MCF 10A (cell line): ENCODE data around the gene EEF1AKMT3. TPM values are rescaled to one million over a fixed set of nuclear protein-coding genes. Genes with fewer than 3 reads are reported as not detected.
A peak's percentile ranks its signal among the peaks of the same experiment; 100 is the strongest.

Source experiments
- BruUV-seq: library from RNA; stranded (reverse); fragments of 400-500 nt; replicated peaks from 2 replicates; lab custom pipeline; 2021; lab: Mats Ljungman, UMichigan
- CTCF ChIA-PET: fragments of 300-600 bp; sonication (Branson Sonifier 250); formaldehyde crosslinking; extraction: SDS; loops from one replicate; lab custom pipeline; 2021; ENCODE audit warnings: antibody characterized with exemption, inconsistent platforms; lab: Yijun Ruan, JAX
- POLR2A ChIA-PET: fragments of 300-600, 350-650 bp; sonication (Branson Sonifier 250); formaldehyde crosslinking; extraction: SDS; loops from one replicate; lab custom pipeline; 2020; ENCODE audit warnings: antibody characterized with exemption, inconsistent platforms; lab: Yijun Ruan, JAX
- DNase-seq: peaks from one replicate; pipeline ENCODE4 v3.0.0-alpha.2; 2018; ENCODE audit not compliant: unreplicated experiment
- H3K27ac Mint-ChIP-seq: one replicate; pipeline ENCODE4 v1.8.0; 2022; ENCODE audit warnings: mild to moderate bottlenecking, low read depth, mixed read lengths; ENCODE audit not compliant: unreplicated experiment
- H3K27me3 Mint-ChIP-seq: one replicate; pipeline ENCODE4 v1.8.0; 2022; ENCODE audit warnings: mixed read lengths; ENCODE audit not compliant: insufficient read depth, unreplicated experiment
- H3K36me3 Mint-ChIP-seq: one replicate; pipeline ENCODE4 v1.8.0; 2022; ENCODE audit warnings: mild to moderate bottlenecking, moderate library complexity, mixed read lengths; ENCODE audit not compliant: insufficient read depth, unreplicated experiment
- H3K4me1 Mint-ChIP-seq: one replicate; pipeline ENCODE4 v1.8.0; 2022; ENCODE audit warnings: mixed read lengths; ENCODE audit not compliant: insufficient read depth, unreplicated experiment
- H3K4me3 Mint-ChIP-seq: one replicate; pipeline ENCODE4 v1.8.0; 2022; ENCODE audit warnings: mild to moderate bottlenecking, moderate library complexity, mixed read lengths; ENCODE audit not compliant: unreplicated experiment
- H3K9me3 Mint-ChIP-seq: one replicate; pipeline ENCODE4 v1.8.0; 2022; ENCODE audit warnings: mixed read lengths; ENCODE audit not compliant: unreplicated experiment
- CTCF ChIP-seq: fragments of 200-600 bp; IDR thresholded peaks from one replicate; pipeline ENCODE4 v1.8.0; 2022; ENCODE audit warnings: antibody characterized with exemption, mild to moderate bottlenecking; ENCODE audit not compliant: unreplicated experiment
- intact Hi-C: fragments of 100-400 bp; cut with micrococcal nuclease; formaldehyde crosslinking; loops from 2 replicates; pipeline ENCODE4 v1.14.1; 2022
- total RNA-seq: library from RNA; stranded (reverse); gene quantifications from 2 replicates; pipeline ENCODE4 v1.2.3, GENCODE V29; 2022

Gene EEF1AKMT3
- total RNA-seq, 1 experiment from 2014 or later: 8.1 TPM

DNA sequence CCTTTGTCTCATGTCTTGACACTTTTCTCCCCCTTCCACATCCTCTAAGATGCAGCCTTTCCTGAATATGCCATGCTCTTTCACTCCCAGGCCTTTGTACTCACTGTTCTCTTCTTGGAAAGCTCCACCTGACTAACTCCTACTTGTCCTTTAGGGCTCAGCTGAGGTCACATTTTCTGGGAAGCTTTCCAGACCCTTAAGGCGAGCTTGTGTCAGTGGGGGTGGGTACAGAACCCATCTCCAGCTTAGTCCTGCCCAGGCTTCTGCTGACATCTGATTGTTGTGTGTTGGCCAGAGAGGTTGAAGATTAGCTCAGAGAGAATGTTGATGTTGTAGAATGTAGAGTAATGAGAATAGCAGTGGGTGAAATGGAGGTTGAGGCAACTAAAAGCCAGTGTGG, 7.3 kb downstream of the EEF1AKMT3 start:
- TF ChIP-seq CTCF: no peak

DNA sequence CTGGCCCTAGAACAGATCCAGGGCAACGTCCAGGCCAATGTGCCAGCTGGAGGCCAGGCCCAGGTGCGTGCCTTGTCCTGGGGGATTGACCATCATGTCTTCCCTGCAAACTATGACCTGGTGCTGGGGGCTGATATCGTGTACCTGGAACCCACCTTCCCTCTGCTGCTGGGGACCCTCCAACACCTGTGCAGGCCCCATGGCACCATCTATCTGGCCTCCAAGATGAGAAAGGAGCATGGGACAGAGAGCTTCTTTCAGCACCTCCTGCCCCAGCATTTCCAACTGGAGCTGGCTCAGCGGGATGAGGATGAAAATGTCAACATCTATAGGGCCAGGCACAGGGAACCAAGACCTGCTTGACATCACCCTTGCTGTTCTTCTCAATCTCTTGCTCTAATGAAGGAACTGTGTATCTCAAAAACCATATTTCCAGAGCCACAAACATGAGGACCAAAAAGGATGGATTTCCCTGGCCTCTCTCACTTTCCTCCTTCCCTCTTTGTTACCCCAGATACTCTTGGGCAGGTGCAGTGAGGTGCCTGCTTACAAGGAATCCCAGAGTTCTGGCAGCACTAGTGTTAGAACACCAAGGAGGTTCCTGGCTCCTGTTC, 8.0 kb downstream of the EEF1AKMT3 start:
- intact Hi-C loops: no loop called here
- TF ChIP-seq CTCF: no peak
- POLR2A ChIA-PET: interaction anchor here (0.9 to 3.7 kb wide), 2 partner anchors 7 to 65 kb away, joined by 3 to 39 read pairs; partner anchors contain the start of genes EEF1AKMT3 and METTL1
- DNase-seq: no peak
- Mint-ChIP-seq H3K4me1 (peaks cover 25% of the 10 kb centered on the region), H3K4me3 (no peak overlapping the region), H3K36me3 (peaks cover 37% of the 10 kb centered on the region), H3K9me3 (no peaks in the 10 kb centered on the region), H3K27ac (no peak overlapping the region), H3K27me3 (no peaks in the 10 kb centered on the region)
- no TSS peak for BruUV-seq
- CTCF ChIA-PET: interaction anchor here (0.5 to 1.5 kb wide), 5 partner anchors 24 to 189 kb away, joined by 3 to 7 read pairs (median 5); partner anchors contain the start of gene PIP4K2C

More for the DNA sequence above, 7.3 kb downstream of the EEF1AKMT3 start:
- Mint-ChIP-seq H3K27ac (no peak overlapping the region), H3K9me3 (no peaks in the 10 kb centered on the region), H3K4me3 (no peak overlapping the region), H3K36me3 (peaks cover 31% of the 10 kb centered on the region), H3K4me1 (peaks cover 25% of the 10 kb centered on the region), H3K27me3 (no peaks in the 10 kb centered on the region)
- POLR2A ChIA-PET: interaction anchor here (0.7 to 0.9 kb wide), 2 partner anchors 66 to 130 kb away, joined by 3 read pairs; no protein-coding TSS in a partner anchor
- no peak for DNase-seq
- intact Hi-C loops: no loop called here
- CTCF ChIA-PET: interaction anchor here (0.5 to 1.6 kb wide), 6 partner anchors 12 to 189 kb away, joined by 3 to 5 read pairs (median 3); partner anchors contain the start of genes CYP27B1 and PIP4K2C
- BruUV-seq: no TSS peak

DNA sequence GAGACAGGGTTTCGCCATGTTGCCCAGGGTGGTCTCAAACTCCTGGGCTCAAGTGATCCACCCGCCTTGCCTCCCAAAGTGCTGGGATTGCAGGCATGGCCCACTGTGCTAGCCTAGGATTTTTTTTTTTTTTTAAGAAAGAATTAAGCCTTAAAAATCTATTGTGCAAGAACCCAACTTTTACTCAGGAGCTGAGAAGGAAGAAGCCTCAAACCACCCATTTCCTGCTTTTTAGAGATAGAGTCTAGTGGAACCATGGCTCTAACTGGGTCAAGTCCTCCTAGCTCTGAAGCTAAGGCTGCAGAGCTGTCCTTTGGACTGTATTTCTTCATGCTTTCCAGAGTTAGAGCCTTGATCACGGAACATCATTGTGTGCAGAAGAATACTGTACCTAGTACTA, 8.8 kb downstream of the EEF1AKMT3 start:
- CTCF ChIA-PET: interaction anchor here (0.7 to 1.5 kb wide), 8 partner anchors 9 to 125 kb away, joined by 3 to 7 read pairs (median 4); partner anchors contain the start of genes EEF1AKMT3 and METTL1
- Mint-ChIP-seq H3K9me3 (no peaks in the 10 kb centered on the region), H3K27me3 (no peaks in the 10 kb centered on the region), H3K27ac (peak overlapping the region; percentile 20), H3K4me1 (peaks cover 21% of the 10 kb centered on the region), H3K4me3 (no peak overlapping the region), H3K36me3 (peaks cover 36% of the 10 kb centered on the region)
- intact Hi-C loops: no loop called here
- POLR2A ChIA-PET: interaction anchor here (0.7 to 3.7 kb wide), 6 partner anchors 8 to 153 kb away, joined by 3 to 39 read pairs (median 3); partner anchors contain the start of genes CTDSP2, CYP27B1, EEF1AKMT3 and METTL1
- no TSS peak for BruUV-seq
- no peak for DNase-seq
- no peak for TF ChIP-seq CTCF

GRCh38 chr12:57781801-57782200, 9.4 kb downstream of the EEF1AKMT3 start:
- POLR2A ChIA-PET: interaction anchor here (0.7 to 3.7 kb wide), 5 partner anchors 9 to 136 kb away, joined by 3 to 39 read pairs (median 3); partner anchors contain the start of genes CTDSP2, CYP27B1, EEF1AKMT3 and METTL1
- H3K4me3 Mint-ChIP-seq: no peak overlapping the region
- BruUV-seq: no TSS peak

More at GRCh38 chr12:57781801-57782200, 9.4 kb downstream of the EEF1AKMT3 start:
- Mint-ChIP-seq H3K36me3 (peaks cover 36% of the 10 kb centered on the region), H3K4me1 (peaks cover 25% of the 10 kb centered on the region), H3K27me3 (no peaks in the 10 kb centered on the region), H3K27ac (peak overlapping the region; percentile 20), H3K9me3 (no peaks in the 10 kb centered on the region)
- TF ChIP-seq CTCF: no peak
- CTCF ChIA-PET: interaction anchor here (0.7 to 1.5 kb wide), 8 partner anchors 9 to 124 kb away, joined by 3 to 6 read pairs (median 4); partner anchors contain the start of genes EEF1AKMT3 and METTL1
- intact Hi-C loops: loop anchor here (1.0 kb wide), 1 partner anchor 124 kb away; no protein-coding TSS in a partner anchor
- no peak for DNase-seq
